Neural progenitor cell (in vitro differentiated cells): ENCODE results near the gene RGSL1. TPM values are rescaled to one million over a fixed set of nuclear protein-coding genes. Genes with fewer than 3 reads are reported as not detected.

Source experiments
- DNase-seq: peaks from one replicate; pipeline ENCODE4 v3.0.0-alpha.2; 2016; ENCODE audit warnings: low spot score
- H2AFZ ChIP-seq: fragments of 200-600 bp; sonication (generic); replicated peaks from 2 replicates; pipeline ENCODE4 v1.6.1; 2016; ENCODE audit warnings: antibody characterized with exemption
- H3F3A ChIP-seq: fragments of 200-600 bp; sonication (generic); 2 replicates; pipeline ENCODE4 v1.6.1; 2016; ENCODE audit warnings: antibody characterized with exemption, low read depth
- H3K27ac ChIP-seq: fragments of 200-600 bp; sonication (generic); 2 replicates; pipeline ENCODE4 v1.5.1; 2016; ENCODE audit warnings: mild to moderate bottlenecking
- H3K27me3 ChIP-seq: fragments of 200-600 bp; sonication (generic); 2 replicates; pipeline ENCODE4 v1.6.1; 2016; ENCODE audit warnings: mild to moderate bottlenecking, moderate library complexity
- H3K36me3 ChIP-seq: fragments of 200-600 bp; sonication (generic); 2 replicates; pipeline ENCODE4 v1.5.1; 2016
- H3K4me1 ChIP-seq: fragments of 200-600 bp; sonication (generic); 2 replicates; pipeline ENCODE4 v1.6.1; 2016; ENCODE audit warnings: mixed run types
- H3K4me2 ChIP-seq: fragments of 200-600 bp; sonication (generic); 2 replicates; pipeline ENCODE4 v1.6.1; 2016
- H3K4me3 ChIP-seq: fragments of 200-600 bp; sonication (generic); 2 replicates; pipeline ENCODE4 v1.5.1; 2016
- H3K79me2 ChIP-seq: fragments of 200-600 bp; sonication (generic); 2 replicates; pipeline ENCODE4 v1.6.1; 2016; ENCODE audit warnings: low read depth
- H3K9ac ChIP-seq: fragments of 200-600 bp; sonication (generic); 2 replicates; pipeline ENCODE4 v1.6.1; 2016
- H3K9me3 ChIP-seq: fragments of 200-600 bp; sonication (generic); 2 replicates; pipeline ENCODE4 v1.5.1; 2016; ENCODE audit warnings: low read depth
- H4K20me1 ChIP-seq: fragments of 200-600 bp; sonication (generic); 2 replicates; pipeline ENCODE4 v1.6.1; 2016; ENCODE audit warnings: low read depth
- H3K27ac Mint-ChIP-seq: 3 replicates; pipeline ENCODE4 v1.8.0; 2021; ENCODE audit warnings: mixed read lengths
- H3K27me3 Mint-ChIP-seq: 2 replicates; pipeline ENCODE4 v1.8.0; 2022; ENCODE audit warnings: low read depth, mild to moderate bottlenecking, inconsistent platforms, moderate library complexity, mixed read lengths; ENCODE audit not compliant: insufficient read depth
- H3K36me3 Mint-ChIP-seq: 3 replicates; pipeline ENCODE4 v1.8.0; 2021; ENCODE audit warnings: mixed read lengths
- H3K4me1 Mint-ChIP-seq: 3 replicates; pipeline ENCODE4 v1.8.0; 2021; ENCODE audit warnings: mixed read lengths
- H3K4me3 Mint-ChIP-seq: 3 replicates; pipeline ENCODE4 v1.8.0; 2021; ENCODE audit warnings: mild to moderate bottlenecking, moderate library complexity, mixed read lengths
- H3K9me3 Mint-ChIP-seq: 3 replicates; pipeline ENCODE4 v1.8.0; 2020; ENCODE audit warnings: mixed read lengths
- EZH2 ChIP-seq: fragments of 200-600 bp; sonication (generic); IDR thresholded peaks from 2 replicates; pipeline ENCODE4 v1.6.1; 2017; ENCODE audit warnings: antibody characterized with exemption, mild to moderate bottlenecking, moderate library complexity
- EZH2phosphoT487 ChIP-seq: fragments of 200-600 bp; sonication (generic); IDR thresholded peaks from 2 replicates; pipeline ENCODE4 v1.6.1; 2017; ENCODE audit warnings: antibody characterized with exemption
- total RNA-seq: library from RNA; depleted of rRNA; stranded (reverse); fragments of >200 nt; gene quantifications from 2 replicates; pipeline ENCODE4 v1.2.3, GENCODE V29; 2015; ENCODE audit warnings: low replicate concordance
- TF ChIP-seq, protein P1 (sequence below): fragments of 200-600 bp; sonication (generic); IDR thresholded peaks from 2 replicates; pipeline ENCODE4 v1.5.1; 2017; ENCODE audit warnings: antibody characterized with exemption, mild to moderate bottlenecking

Gene RGSL1
- total RNA-seq, 1 donor from 2014 or later, result not detected

DNA sequence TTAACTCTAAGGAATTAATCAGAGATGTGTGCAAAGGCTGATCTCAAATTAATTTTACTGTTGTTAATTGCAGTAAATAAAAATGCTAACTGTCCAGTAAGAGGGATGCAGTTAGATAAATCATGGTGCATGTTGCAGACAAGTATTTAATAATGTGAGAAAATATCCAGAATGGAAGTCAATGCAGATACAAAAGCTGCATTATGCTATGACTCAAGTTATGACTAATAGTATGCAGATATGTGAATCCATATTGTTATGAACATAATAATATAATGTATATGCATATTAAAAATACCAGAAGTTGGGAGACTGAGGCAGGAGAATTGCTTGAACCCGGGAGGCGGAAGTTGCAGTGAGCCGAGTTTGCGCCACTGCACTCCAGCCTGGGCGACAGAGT lies 117.7 kb downstream of the RGSL1 start:
- no peaks in the 10 kb centered on the region for H3K27me3 Mint-ChIP-seq
- H3K27ac Mint-ChIP-seq, result no peak overlapping the region

DNA sequence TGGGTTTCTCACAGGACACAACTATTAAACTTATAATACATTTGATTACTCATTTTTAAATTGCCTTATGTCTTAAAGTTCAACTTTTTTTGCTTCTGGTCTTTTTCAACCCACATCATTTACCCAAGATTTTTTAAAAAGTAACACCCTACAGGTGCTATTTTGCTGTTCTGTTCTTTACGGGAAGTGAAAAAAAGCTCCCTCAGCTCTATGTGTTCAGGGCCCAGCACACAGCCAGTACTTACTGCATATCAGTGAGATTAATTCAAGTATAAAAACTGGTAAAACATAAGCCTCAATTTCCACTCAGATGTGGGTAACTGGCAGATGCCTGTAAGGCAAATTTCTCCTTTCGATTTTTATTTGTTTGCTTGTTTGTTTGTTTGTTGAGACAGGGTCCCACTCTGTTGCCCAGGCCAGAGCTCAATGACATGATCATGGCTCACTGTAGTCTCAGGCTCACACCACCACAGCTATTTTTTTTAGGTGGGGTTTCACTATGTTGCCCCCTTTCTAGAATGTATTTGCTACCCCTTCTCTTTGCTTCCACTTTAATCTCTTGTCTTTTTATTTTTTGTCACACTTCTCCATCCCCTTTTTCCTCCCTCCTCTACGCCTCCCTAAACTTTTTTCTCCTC lies 118.8 kb downstream of the RGSL1 start:
- Mint-ChIP-seq H3K27ac (no peak overlapping the region), H3K27me3 (no peaks in the 10 kb centered on the region), H3K9me3 (no peaks in the 10 kb centered on the region), H3K4me3 (no peak overlapping the region), H3K4me1 (no peaks in the 10 kb centered on the region), H3K36me3 (no peaks in the 10 kb centered on the region)
- Histone ChIP-seq H3K27me3 (no peaks in the 10 kb centered on the region), H4K20me1 (no peaks in the 10 kb centered on the region), H3K9ac (no peak overlapping the region), H3K36me3 (no peaks in the 10 kb centered on the region), H3K27ac (no peak overlapping the region), H3K4me2 (no peak overlapping the region), H3K9me3 (no peaks in the 10 kb centered on the region), H3K4me1 (no peaks in the 10 kb centered on the region), H3K79me2 (no peaks in the 10 kb centered on the region), H2AFZ (no peak overlapping the region), H3F3A (no peaks in the 10 kb centered on the region), H3K4me3 (no peak overlapping the region)
- DNase-seq, result no peak
- TF ChIP-seq EZH2 (no peak), EZH2phosphoT487 (no peak)
- TF ChIP-seq, protein P1, sequence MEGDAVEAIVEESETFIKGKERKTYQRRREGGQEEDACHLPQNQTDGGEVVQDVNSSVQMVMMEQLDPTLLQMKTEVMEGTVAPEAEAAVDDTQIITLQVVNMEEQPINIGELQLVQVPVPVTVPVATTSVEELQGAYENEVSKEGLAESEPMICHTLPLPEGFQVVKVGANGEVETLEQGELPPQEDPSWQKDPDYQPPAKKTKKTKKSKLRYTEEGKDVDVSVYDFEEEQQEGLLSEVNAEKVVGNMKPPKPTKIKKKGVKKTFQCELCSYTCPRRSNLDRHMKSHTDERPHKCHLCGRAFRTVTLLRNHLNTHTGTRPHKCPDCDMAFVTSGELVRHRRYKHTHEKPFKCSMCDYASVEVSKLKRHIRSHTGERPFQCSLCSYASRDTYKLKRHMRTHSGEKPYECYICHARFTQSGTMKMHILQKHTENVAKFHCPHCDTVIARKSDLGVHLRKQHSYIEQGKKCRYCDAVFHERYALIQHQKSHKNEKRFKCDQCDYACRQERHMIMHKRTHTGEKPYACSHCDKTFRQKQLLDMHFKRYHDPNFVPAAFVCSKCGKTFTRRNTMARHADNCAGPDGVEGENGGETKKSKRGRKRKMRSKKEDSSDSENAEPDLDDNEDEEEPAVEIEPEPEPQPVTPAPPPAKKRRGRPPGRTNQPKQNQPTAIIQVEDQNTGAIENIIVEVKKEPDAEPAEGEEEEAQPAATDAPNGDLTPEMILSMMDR, result no peak

More for the DNA sequence above, 117.7 kb downstream of the RGSL1 start:
- TF ChIP-seq, protein P1, result no peak
- TF ChIP-seq EZH2 (no peak), EZH2phosphoT487 (no peak)
- H3K4me2 ChIP-seq, result no peak overlapping the region
- H3K4me3 ChIP-seq, result no peak overlapping the region
- no peaks in the 10 kb centered on the region for H3K36me3 ChIP-seq
- no peaks in the 10 kb centered on the region for H3K36me3 Mint-ChIP-seq
- no peak for DNase-seq
- no peaks in the 10 kb centered on the region for H3K9me3 Mint-ChIP-seq
- no peak overlapping the region for H3K9ac ChIP-seq
- no peaks in the 10 kb centered on the region for H3K4me1 Mint-ChIP-seq
- no peak overlapping the region for H2AFZ ChIP-seq
- H3K27ac ChIP-seq, result no peak overlapping the region
- no peaks in the 10 kb centered on the region for H3K27me3 ChIP-seq
- no peaks in the 10 kb centered on the region for H3K79me2 ChIP-seq
- H3K4me3 Mint-ChIP-seq, result no peak overlapping the region
- H3F3A ChIP-seq, result no peaks in the 10 kb centered on the region
- H4K20me1 ChIP-seq, result no peaks in the 10 kb centered on the region
- H3K4me1 ChIP-seq, result no peaks in the 10 kb centered on the region
- no peaks in the 10 kb centered on the region for H3K9me3 ChIP-seq

DNA sequence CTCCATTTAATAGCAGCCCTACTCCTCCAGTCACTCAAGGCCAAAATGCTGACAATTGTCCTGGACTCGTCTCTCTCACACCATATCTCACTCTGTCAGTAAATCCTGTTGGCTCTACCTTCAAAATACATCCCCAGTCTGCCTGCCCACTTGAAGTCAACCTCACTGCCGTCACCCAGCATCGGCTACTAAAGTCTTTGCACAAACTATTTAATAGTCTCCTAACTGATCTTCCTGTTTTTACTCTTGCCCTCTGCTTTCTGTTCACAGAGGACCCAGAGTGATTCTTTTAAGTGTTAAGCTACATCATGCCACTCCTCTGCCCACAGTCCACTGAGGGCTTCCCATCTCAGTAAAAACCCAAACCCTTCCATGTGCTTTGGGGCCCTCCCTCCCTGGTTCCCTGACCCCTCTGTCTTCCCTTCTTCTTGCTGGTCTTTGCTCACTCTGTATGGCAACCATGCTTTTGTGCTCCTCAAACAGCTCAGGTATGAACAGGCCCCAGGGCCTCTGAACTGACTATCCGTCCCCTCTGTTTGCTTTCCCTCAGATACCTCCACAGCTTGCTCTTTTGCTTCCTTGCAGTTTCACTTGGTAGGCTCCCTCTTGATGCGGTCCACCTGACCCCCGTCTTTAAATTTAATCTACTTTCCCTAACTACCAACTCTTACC lies 120.1 kb downstream of the RGSL1 start:
- Histone ChIP-seq H3K27me3 (no peaks in the 10 kb centered on the region), H3K79me2 (no peaks in the 10 kb centered on the region), H3K9me3 (no peaks in the 10 kb centered on the region), H3K4me2 (no peak overlapping the region), H4K20me1 (no peaks in the 10 kb centered on the region), H3F3A (no peaks in the 10 kb centered on the region), H3K4me1 (no peaks in the 10 kb centered on the region), H3K27ac (no peak overlapping the region), H2AFZ (no peak overlapping the region), H3K4me3 (no peak overlapping the region), H3K36me3 (no peaks in the 10 kb centered on the region), H3K9ac (no peak overlapping the region)
- H3K27me3 Mint-ChIP-seq, result no peaks in the 10 kb centered on the region
- H3K36me3 Mint-ChIP-seq, result no peaks in the 10 kb centered on the region
- no peaks in the 10 kb centered on the region for H3K4me1 Mint-ChIP-seq
- H3K27ac Mint-ChIP-seq, result no peak overlapping the region
- H3K4me3 Mint-ChIP-seq, result no peak overlapping the region
- TF ChIP-seq EZH2phosphoT487 (no peak), EZH2 (no peak)
- TF ChIP-seq, protein P1, result no peak
- no peaks in the 10 kb centered on the region for H3K9me3 Mint-ChIP-seq
- no peak for DNase-seq
